Gastrocnemius medialis (tissue), 4 donors: ENCODE data around the gene MNAT1.

Experiments
- CTCF ChIP-seq, 5 experiments: fragments of 450-650 bp in 3 of 5; fragments of 200-600 bp in 2 of 5; sonication (generic) in 2 of 5; IDR thresholded peaks in 4 of 5; conservative IDR thresholded peaks in 1 of 5; 1 replicate in 4 of 5; 2 replicates in 1 of 5; pipeline ENCODE4 v1.5.1; 2016 to 2019; ENCODE audit warnings: antibody characterized with exemption in 5 of 5, mild to moderate bottlenecking in 3 of 5, moderate library complexity in 3 of 5
- POLR2A ChIP-seq, 2 donors: fragments of 450-650 bp; IDR thresholded peaks; one replicate each; pipeline ENCODE4 v1.6.1; 2017; ENCODE audit warnings: antibody characterized with exemption in 2 of 2, mild to moderate bottlenecking in 2 of 2, moderate library complexity in 2 of 2

DNA sequence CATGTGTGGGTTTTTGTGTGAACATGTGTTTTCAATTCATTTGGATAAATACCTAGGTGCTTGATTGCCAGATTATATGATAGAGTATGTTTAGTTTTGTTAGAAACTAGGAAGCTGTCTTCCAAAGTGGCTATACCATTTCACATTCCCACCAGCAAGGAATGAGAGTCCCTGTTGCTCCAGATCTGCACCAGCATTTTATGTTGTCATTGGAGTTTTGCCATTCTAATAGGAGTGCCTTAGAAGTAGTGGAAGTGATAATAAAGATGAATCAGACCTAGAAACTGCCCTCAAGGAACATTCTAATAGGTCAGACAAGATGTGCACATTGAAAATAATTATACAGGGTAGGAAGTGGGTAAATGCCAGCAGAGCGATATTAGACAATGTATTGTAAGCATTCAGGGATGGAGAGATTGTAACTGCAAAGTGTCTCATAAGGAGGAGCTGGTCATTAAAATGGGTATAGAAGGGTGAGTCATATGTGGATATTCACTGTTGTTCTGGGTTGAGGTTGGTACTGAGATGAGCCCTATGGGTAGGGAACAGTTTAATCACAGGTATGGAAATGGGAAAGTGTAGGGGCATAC lies 71.4 kb downstream of the MNAT1 start:
- no peak for TF ChIP-seq CTCF (IDR thresholded peaks at IDR 0.05 in 4 of 5, conservative IDR thresholded peaks at IDR 0.05 in 1 of 5)
- TF ChIP-seq POLR2A (IDR thresholded peaks at IDR 0.05), result no peak
